Activated T-cell treated with anti-CD3 and anti-CD28 coated beads for 4 hours (primary cell): ENCODE results near the gene RYR1.
"Not testable (repeated sequence)": the region's sequence is repeated elsewhere in the genome, so short reads cannot be mapped to it uniquely, and the experiment has no call there.

Source experiments
- DNase-seq: peaks from one replicate; pipeline ENCODE4 v3.0.0-alpha.2; 2020

Gene RYR1

GRCh38 chr19:38496116-38496515 is 62.6 kb downstream of the RYR1 start:
- DNase-seq, result no peak

DNA sequence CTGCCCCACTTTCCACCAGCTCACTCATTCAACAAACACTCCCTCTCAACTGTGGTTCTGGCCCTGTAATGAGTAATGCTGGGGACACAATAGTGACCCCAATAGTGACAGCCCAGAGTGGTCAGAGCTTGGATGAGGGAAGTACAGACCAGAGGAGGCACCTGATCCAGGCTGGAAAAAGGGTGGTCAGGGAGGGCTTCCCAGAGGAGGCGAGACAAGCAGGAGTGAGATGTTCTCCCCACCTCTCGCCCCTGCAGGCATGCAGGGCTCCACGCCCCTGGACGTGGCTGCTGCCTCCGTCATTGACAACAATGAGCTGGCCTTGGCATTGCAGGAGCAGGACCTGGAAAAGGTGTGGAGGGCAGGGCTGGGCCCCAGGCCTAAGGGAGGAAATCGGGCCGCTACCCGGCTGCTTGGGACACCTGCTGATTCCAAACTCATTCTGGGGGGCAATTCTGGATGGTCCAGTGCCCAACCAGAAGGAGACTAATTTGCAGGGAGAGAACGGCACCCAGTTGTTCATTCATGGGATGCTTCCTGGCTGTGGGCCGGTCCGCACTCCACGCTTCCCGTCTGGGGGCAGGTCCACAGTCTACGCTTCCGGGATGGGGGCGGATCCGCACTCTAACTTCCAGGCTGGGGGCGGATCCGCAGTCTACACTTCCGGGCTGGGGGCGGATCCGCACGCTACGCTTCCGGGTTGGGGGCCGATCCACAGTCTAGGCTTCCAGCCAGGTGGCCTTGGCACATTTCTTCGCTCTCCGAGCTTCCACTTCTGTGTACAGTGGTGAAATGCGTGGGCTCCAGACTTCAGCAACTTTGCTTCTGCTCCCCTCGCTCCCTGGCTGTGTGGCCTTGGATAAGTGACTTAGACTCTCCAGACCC is 63.4 kb downstream of the RYR1 start:
- no peak for DNase-seq

DNA sequence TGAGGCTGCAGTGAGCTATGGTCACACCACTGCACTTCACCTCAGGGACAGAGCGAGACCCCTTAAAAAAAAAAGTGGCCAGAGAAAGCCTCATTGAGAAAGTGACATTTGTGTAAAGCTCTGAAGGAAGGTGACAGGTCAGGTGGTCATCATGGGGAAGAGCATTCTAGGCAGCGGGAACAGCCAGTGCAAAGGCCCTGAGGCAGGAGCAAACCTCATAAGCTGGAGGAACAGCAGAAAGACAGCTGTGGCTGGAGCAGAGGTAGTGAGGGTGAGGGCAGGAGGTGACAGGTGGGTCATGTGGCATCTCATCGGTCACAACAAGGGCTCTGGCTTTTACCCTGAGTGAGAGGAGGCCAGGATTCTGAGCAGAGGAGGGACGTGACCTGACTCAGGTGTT is 64.4 kb downstream of the RYR1 start:
- DNase-seq, result no peak

- no peak for DNase-seq
Measured at GRCh38 chr19:38499532-38499931, 66.0 kb downstream of the RYR1 start.

DNA sequence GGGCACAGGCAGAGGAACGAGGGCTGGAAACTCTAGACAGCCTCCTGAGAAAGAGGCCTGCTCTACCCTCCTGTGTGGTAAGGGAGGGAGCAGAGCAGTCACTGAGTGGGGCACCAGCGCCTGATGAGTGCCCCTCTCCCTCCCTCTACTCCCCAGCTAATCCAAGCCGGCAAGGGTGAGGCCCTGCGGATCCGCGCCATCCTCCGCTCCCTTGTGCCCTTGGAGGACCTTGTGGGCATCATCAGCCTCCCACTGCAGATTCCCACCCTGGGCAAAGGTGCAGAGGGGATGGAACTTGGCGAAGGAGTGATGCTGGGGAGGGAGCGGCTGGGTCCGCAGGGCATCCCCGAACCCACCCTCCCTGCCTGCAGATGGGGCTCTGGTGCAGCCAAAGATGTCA is 67.0 kb downstream of the RYR1 start:
- DNase-seq, result no peak

DNA sequence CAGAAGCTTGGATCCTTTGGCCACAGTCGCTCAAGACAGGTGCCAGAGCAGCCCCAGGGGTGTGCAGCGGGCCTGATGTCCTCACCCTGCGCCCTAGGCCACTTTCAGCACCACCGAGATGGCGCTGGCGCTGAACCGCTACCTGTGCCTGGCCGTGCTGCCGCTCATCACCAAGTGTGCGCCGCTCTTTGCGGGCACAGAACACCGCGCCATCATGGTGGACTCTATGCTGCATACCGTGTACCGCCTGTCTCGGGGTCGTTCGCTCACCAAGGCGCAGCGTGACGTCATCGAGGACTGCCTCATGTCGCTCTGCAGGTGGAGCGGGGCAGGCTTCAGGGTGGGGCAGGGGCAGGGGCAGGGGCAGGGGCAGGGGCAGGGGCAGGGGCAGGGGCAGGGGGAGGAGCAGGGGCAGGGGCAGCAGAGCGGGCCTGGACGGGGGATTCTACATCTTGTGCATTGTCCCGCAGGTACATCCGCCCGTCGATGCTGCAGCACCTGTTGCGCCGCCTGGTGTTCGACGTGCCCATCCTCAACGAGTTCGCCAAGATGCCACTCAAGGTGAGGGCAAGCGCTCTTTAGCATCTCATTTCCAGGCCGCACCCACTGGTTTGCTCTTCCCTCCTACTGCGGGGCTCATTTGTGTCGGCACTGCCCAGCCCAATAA is 69.1 kb downstream of the RYR1 start:
- no peak for DNase-seq

GRCh38 chr19:38503077-38503410 is 69.6 kb downstream of the RYR1 start:
- no peak for DNase-seq

DNA sequence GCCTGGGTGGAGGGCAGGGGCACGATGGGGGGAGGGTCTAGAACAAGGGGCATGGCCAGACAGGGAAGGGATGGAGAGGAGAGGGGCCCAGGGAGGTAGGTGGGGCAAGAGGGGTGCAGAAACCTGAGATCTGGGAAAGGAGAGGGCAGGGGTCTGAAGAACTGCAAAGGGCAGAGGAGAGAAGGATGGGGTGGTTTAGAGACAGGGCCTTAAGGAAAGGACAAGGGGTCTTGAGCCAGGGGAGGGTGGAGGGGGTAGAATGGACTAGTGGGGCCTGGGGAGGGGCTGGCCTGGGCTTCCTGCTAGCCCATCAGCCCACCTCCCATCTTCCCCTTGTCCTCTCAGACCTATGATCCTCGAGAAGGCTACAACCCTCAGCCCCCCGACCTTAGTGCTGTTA is 72.5 kb downstream of the RYR1 start:
- no peak for DNase-seq

- no peak for DNase-seq
Measured at GRCh38 chr19:38506375-38506722, 72.9 kb downstream of the RYR1 start.

DNA sequence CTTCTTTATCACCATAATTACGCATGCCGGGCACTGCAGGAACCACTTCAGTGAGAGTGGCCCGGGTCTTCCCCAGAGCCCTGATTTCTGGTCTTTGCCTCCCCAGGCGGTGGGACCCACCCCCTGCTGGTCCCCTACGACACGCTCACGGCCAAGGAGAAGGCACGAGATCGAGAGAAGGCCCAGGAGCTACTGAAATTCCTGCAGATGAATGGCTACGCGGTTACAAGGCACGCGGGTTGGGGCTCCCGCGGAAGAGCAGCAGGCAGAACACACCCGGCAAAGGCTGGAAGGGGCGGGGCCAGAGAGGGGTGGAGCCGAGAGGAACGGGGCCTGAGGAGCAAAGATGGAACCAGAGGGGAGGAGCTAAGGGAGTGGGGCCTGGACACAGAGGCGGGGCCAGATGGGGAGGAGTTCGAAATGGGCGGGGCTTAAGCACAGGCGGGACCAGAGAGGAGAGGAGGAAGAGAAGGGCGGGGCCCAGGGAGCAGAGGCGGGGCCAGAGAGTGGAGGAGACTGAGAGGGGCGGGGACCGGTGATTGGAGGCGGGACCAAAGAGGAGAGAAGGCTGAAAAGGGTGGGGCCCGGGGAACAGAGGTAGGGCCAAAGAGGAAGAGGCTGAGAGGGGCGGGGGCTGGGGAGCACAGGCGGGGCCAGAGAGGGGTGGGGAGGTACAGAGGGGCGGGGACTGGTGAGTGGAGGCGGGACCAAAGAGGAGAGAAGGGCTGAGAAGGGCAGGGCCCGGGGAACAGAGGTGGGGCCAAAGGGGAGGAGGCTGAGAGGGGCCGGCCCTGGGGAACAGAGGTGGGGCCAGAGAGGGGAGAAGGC is 73.4 kb downstream of the RYR1 start:
- DNase-seq, result peak; percentile 84

DNA sequence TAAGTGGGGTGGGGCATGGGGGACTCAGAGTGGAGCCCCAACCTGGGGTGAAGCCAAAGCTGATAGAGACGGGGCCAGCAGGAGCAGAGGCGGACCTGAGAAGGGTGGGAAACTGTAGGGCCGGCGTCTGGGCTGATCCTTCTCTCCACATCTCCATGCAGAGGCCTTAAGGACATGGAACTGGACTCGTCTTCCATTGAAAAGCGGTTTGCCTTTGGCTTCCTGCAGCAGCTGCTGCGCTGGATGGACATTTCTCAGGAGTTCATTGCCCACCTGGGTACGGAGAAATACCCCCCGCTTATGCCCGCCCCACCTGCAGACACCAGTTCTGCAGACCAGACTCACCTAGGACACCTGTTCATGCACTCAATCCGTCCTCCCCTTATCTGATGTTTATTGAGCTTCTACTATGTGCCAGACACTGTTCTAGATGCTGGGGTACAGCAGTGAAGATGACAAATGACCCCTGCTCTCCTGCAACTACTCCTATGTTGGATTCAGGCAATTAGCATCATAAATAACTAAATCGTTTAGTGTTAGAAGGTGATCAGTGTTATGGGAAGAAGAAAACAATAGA is 74.1 kb downstream of the RYR1 start:
- DNase-seq, result no peak

DNA sequence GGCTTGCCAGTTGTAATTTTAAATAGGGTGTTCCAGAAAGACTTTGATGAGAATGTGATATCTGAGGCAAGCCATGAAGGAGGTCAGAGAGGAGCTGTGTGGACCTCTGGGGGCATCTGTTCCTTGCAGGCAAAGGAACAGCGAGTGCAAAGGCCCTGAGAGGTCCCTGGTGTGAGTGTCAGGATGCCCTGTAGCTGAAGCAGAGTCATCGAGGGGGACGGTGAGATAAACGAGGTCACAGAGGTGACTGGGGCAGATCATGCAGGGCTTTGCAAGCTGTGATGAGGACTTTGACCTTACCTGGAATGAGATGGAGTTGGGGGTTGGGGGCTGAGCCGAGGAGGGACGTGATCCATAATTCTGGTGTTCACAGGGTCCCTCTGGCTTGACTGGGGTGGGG is 75.0 kb downstream of the RYR1 start:
- DNase-seq, result no peak

GRCh38 chr19:38509027-38509426 is 75.5 kb downstream of the RYR1 start:
- no peak for DNase-seq

DNA sequence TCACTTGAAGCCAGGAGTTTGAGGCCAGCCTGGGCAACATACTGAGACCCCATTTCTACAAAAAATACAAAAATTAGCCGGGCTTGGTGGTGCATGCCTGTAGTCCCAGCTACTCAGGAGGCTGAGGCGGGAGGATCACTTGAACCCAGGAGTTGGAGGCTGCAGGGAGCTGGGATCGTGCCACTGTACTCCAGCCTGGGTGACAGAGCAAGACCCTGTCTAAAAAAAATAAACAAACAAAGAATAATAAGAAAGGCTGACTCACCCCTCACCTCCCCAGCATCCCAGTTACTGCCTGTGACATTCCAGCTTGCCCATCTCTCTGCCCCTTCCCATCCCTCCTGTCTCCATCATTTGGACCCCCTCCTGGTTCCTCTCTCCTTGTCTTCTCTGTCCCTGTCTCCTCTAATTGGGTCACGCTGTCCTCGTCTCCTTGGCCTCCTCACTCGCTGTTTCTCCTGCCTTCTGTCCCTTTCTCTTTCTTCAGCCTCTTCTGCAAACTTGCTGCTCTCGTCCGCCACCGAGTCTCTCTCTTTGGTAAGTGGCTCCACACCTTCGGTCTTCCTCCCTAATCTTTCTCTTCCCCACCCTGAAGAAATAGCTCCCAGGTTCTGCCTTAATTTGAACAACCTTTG is 77.7 kb downstream of the RYR1 start:
- no peak for DNase-seq

DNA sequence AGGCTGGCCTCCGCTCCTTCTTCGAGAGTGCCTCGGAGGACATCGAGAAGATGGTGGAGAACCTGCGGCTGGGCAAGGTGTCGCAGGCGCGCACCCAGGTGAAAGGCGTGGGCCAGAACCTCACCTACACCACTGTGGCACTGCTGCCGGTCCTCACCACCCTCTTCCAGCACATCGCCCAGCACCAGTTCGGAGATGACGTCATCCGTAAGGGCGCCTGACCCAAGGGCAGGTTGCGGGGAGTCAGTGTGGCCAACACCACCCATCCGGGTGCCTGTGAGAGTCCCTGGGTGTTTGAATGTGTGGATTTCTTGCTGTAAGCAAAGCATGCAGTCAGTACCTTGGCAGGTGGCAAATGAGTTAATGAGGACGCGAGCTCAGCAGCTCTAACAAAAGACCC is 78.8 kb downstream of the RYR1 start:
- no peak for DNase-seq

- not testable (repeated sequence) for DNase-seq
Measured at GRCh38 chr19:38513156-38513555, 79.7 kb downstream of the RYR1 start.

DNA sequence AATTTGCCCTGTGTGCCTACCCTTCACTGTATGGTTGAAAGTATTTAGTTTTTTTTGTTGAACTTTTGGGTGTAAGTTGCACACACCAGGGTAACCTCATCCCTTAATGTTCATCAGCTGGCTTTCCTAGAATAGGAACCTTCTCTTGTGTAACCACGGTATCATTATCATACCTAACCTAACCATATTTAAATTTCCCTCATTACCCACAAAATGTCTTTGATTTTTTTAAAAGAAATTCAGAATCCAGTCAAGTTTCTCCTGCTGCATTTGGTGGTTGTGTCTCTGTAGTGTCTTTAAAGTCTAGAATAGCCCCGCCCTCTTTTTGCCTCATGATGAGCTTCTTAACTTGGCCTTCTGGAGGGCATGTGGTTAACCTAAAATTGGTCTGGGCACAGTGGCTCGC is 80.3 kb downstream of the RYR1 start:
- no peak for DNase-seq

GRCh38 chr19:38514812-38515633 is 81.5 kb downstream of the RYR1 start:
- DNase-seq, result peak; percentile 67

GRCh38 chr19:38515896-38516295 is 82.4 kb downstream of the RYR1 start:
- no peak for DNase-seq

GRCh38 chr19:38516802-38517201 is 83.3 kb downstream of the RYR1 start:
- no peak for DNase-seq

DNA sequence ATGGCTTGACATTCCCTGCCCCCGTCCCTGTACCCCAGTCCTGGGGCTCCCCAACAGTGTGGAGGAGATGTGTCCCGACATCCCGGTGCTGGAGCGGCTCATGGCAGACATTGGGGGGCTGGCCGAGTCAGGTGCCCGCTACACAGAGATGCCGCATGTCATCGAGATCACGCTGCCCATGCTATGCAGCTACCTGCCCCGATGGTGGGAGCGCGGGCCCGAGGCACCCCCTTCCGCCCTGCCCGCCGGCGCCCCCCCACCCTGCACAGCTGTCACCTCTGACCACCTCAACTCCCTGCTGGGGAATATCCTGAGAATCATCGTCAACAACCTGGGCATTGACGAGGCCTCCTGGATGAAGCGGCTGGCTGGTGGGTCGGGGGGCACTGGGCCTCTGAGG is 83.8 kb downstream of the RYR1 start:
- DNase-seq, result no peak

DNA sequence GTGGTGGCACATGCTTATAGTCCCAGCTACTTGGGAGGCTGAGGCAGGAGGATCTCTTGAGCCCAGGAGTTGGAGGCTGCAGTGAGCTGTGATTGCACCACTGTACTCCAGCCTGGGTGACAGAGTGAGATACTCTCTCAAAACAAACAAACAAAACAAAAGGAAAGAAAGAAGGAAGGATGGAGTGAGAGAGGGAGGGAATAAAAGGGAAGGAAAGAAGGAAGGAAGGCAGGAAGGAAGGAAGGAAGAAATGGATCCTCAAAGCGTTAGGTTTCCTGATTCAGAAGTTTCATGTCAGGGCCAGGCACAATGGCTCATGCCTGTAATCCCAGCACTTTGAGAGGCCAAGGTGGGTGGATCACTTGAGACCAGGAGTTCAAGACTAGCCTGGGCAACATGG is 84.5 kb downstream of the RYR1 start:
- not testable (repeated sequence) for DNase-seq
